Body of pancreas (tissue), 4 donors: ENCODE data around the gene BAZ2B. TPM values are rescaled to one million over a fixed set of nuclear protein-coding genes. Genes with fewer than 3 reads are reported as not detected.

ENCODE experiments used
- ATAC-seq: fragments of 150-250 bp; one replicate; pipeline ENCODE4 v1.9.1; 2016
- DNase-seq, 4 donors: peaks; one replicate each; pipeline ENCODE4 v3.0.0-alpha.2; 2019
- H3K27ac ChIP-seq, 4 donors: fragments of 200-600 bp; sonication (generic); 1 replicate in 3 of 4; 2 replicates in 1 of 4; pipeline versions ENCODE4 v1.5.1 to v1.6.1; 2016 to 2019; ENCODE audit warnings: mild to moderate bottlenecking in 1 of 4, mixed read lengths in 1 of 4, moderate library complexity in 1 of 4
- H3K27me3 ChIP-seq, 2 donors: fragments of 200-600 bp; sonication (generic); one replicate each; pipeline ENCODE4 v1.6.0; 2016; ENCODE audit warnings: mild to moderate bottlenecking in 1 of 2
- H3K36me3 ChIP-seq, 2 donors: fragments of 200-600 bp; sonication (generic); replicated peaks in 1 of 2; 2 replicates each; pipeline ENCODE4 v1.5.1; 2016; ENCODE audit warnings: low read depth in 2 of 2; ENCODE audit not compliant: insufficient read depth in 1 of 2
- H3K4me1 ChIP-seq: fragments of 200-600 bp; sonication (generic); one replicate; pipeline ENCODE4 v1.6.0; 2016
- H3K4me3 ChIP-seq, 2 donors: fragments of 200-600 bp; sonication (generic); 1 replicate in 1 of 2; 2 replicates in 1 of 2; pipeline ENCODE4 v1.5.1; 2016 to 2019
- H3K9me3 ChIP-seq, 3 donors: fragments of 200-600 bp; sonication (generic); 1 replicate in 2 of 3; 2 replicates in 1 of 3; pipeline ENCODE4 v1.5.1; 2016
- POLR2A ChIP-seq, 3 donors: fragments of 450-650 bp; IDR thresholded peaks; one replicate each; pipeline ENCODE4 v1.6.1; 2016; ENCODE audit warnings: antibody characterized with exemption in 3 of 3, mild to moderate bottlenecking in 2 of 3
- WGBS, 2 donors: methylation state at CpG; one replicate each; pipeline ENCODE4 v1.1.5; 2017; 5-methylcytosine and 5-hydroxymethylcytosine counted together
- intact Hi-C: fragments of 100-400 bp; cut with DNase I; formaldehyde crosslinking; loops from one replicate; pipeline ENCODE4 v1.15.1; 2023
- total RNA-seq, 2 donors: library from RNA; depleted of rRNA; stranded (reverse); fragments of >200 nt; gene quantifications; one replicate each; pipeline ENCODE4 v1.1.0, GENCODE V29; 2016
- TF ChIP-seq, protein P1 (sequence below), 7 experiments: fragments of 450-650 bp in 4 of 7; fragments of 200-600 bp in 3 of 7; sonication (generic) in 3 of 7; IDR thresholded peaks; one replicate each; pipeline ENCODE4 v1.5.1; 2016 to 2019; ENCODE audit warnings: antibody characterized with exemption in 7 of 7

BAZ2B gene
- total RNA-seq, 2 donors from 2014 or later = 62.5 to 104 TPM

DNA sequence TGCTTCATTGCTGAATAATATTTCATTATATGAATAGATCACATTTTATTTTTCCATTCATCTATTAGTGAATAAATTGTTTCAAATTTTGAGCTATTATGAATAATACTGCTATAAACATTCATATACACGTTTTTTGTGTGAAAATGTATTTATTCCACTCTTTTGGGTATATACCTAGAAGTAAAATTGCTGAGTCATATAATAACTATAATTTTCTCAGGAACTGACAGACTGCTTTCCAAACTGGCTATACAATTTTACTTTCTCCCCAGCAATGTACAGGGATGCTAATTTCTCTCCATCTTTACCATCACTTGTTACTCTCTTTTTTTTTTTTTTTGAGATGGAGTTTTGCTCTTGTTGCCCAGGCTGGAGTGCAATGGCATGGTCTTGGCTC, 35.5 kb upstream of the BAZ2B start:
- no peak for ATAC-seq
- peaks cover 0 to 4% (median 0%) of the 10 kb centered on the region in 3 donors for H3K9me3 ChIP-seq
- no peaks in the 10 kb centered on the region for H3K27me3 ChIP-seq
- no peak overlapping the region for H3K4me3 ChIP-seq
- H3K4me1 ChIP-seq = no peaks in the 10 kb centered on the region
- no peaks in the 10 kb centered on the region for H3K36me3 ChIP-seq
- no peak for TF ChIP-seq POLR2A (IDR thresholded peaks at IDR 0.05)
- TF ChIP-seq, protein P1, sequence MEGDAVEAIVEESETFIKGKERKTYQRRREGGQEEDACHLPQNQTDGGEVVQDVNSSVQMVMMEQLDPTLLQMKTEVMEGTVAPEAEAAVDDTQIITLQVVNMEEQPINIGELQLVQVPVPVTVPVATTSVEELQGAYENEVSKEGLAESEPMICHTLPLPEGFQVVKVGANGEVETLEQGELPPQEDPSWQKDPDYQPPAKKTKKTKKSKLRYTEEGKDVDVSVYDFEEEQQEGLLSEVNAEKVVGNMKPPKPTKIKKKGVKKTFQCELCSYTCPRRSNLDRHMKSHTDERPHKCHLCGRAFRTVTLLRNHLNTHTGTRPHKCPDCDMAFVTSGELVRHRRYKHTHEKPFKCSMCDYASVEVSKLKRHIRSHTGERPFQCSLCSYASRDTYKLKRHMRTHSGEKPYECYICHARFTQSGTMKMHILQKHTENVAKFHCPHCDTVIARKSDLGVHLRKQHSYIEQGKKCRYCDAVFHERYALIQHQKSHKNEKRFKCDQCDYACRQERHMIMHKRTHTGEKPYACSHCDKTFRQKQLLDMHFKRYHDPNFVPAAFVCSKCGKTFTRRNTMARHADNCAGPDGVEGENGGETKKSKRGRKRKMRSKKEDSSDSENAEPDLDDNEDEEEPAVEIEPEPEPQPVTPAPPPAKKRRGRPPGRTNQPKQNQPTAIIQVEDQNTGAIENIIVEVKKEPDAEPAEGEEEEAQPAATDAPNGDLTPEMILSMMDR (IDR thresholded peaks at IDR 0.05) = no peak
- DNase-seq = no peak
- intact Hi-C loops = no loop called here
- 78 to 82% methylated on average over 1 of the region's 1 CpG for whole genome bisulfite sequencing, 2 donors
- no peak overlapping the region for H3K27ac ChIP-seq

DNA sequence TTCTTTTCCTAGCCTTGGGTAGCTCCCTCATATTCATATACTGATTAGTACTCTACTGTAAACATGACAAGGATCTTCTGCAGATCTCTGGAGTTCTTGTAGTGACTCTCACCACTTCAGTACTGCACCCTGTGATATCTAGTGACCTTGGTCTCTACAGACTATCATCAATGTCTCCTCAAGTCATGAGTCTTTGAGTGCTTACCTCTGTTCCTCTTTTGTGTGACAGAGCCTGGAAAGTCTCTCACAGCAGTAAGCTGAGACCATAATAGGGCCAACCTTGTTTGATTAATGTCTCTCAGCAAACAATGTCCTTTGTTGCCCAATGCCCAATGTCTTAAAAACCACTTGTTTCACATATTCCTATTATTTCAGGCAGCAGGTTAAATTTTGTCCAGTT, 34.2 kb upstream of the BAZ2B start:
- no peak for DNase-seq
- Histone ChIP-seq H3K27me3 (no peaks in the 10 kb centered on the region), H3K4me1 (no peaks in the 10 kb centered on the region), H3K27ac (no peak overlapping the region), H3K36me3 (no peaks in the 10 kb centered on the region), H3K9me3 (peaks cover 0 to 2% (median 0%) of the 10 kb centered on the region in 3 donors), H3K4me3 (no peak overlapping the region)
- ATAC-seq = no peak
- intact Hi-C loops = no loop called here
- TF ChIP-seq, protein P1 (IDR thresholded peaks at IDR 0.05) = no peak
- TF ChIP-seq POLR2A (IDR thresholded peaks at IDR 0.05) = no peak

DNA sequence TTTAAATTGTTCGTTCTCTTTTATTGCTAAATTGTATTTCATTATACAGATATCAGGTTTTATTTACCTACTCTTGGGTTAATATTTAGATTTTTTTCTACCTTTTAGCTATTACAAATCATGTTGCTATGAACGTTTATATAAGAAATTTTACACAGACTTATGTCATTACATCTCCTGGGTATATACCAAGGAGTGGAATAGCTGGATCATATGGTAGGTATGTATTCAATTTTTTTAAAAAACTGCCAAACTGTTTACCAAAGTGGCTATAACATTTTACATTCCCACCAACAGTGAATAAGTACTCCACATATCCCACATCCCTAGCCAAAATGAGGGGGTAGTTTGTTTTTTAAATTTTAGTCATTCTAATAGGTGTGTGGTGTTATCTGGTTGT, 32.3 kb upstream of the BAZ2B start:
- Histone ChIP-seq H3K36me3 (no peaks in the 10 kb centered on the region), H3K4me1 (no peaks in the 10 kb centered on the region), H3K4me3 (no peak overlapping the region), H3K9me3 (no peaks in the 10 kb centered on the region), H3K27me3 (no peaks in the 10 kb centered on the region), H3K27ac (no peak overlapping the region)
- intact Hi-C loops = no loop called here
- 64 to 72% methylated on average over 2 of the region's 2 CpGs for WGBS, 2 donors
- TF ChIP-seq POLR2A (IDR thresholded peaks at IDR 0.05) = no peak
- TF ChIP-seq, protein P1 (IDR thresholded peaks at IDR 0.05) = no peak
- ATAC-seq = no peak
- DNase-seq = no peak

DNA sequence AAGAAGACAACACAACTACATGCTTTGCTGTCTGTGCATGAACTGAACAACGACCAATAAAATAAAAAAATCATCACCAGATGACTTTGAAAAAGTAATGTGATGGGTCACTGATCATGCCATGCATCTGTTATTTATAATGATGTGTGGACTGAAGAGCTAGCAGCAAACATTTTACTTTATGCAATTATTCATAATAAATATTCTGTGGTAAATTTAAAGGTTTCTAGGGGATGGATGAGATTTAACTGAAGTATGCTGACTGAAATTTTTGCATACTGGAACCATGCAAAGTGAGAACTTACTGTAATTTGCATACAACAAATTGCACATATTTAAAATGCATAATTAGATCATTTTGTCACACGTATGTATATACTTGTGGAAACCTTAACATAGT, 31.3 kb upstream of the BAZ2B start:
- H3K9me3 ChIP-seq = no peaks in the 10 kb centered on the region
- DNase-seq = no peak
- intact Hi-C loops = no loop called here
- TF ChIP-seq, protein P1 (IDR thresholded peaks at IDR 0.05) = no peak
- no peak for TF ChIP-seq POLR2A (IDR thresholded peaks at IDR 0.05)
- H3K4me3 ChIP-seq = no peak overlapping the region
- H3K27me3 ChIP-seq = no peaks in the 10 kb centered on the region
- H3K4me1 ChIP-seq = no peaks in the 10 kb centered on the region
- WGBS, 2 donors = 73% methylated on average over 2 of the region's 2 CpGs
- no peaks in the 10 kb centered on the region for H3K36me3 ChIP-seq
- no peak for ATAC-seq
- H3K27ac ChIP-seq = no peak overlapping the region

DNA sequence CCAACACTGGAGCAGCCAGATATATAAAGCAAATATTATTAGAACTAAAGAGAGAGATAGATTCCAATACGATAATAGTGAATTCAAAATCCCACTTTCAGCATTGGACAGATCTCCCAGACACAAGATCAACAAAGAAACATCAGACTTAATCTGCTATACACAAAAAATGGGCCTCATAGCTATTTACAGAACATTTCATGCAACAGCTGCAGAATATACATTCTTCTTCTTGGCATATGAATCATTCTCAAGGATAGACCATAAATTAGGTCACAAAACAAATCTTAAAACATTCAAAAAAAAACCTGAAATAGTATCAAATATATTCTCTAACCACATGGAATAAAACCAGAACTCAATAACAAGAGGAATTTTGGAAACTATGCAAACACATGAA, 23.8 kb upstream of the BAZ2B start:
- no peak for DNase-seq
- no peaks in the 10 kb centered on the region for H3K36me3 ChIP-seq
- intact Hi-C loops = no loop called here
- no peak for TF ChIP-seq POLR2A (IDR thresholded peaks at IDR 0.05)
- TF ChIP-seq, protein P1 (IDR thresholded peaks at IDR 0.05) = no peak
- H3K27me3 ChIP-seq = no peaks in the 10 kb centered on the region
- ATAC-seq = no peak
- H3K27ac ChIP-seq = no peak overlapping the region
- H3K4me1 ChIP-seq = no peaks in the 10 kb centered on the region
- 76 to 93% methylated on average over 1 of the region's 1 CpG for whole genome bisulfite sequencing, 2 donors
- H3K4me3 ChIP-seq = no peak overlapping the region
- H3K9me3 ChIP-seq = no peaks in the 10 kb centered on the region
